Stimulated activated CD4-positive, alpha-beta T cell treated with anti-CD3 and anti-CD28 coated beads, Interleukin-15, amount 100 ng/mL, for 1 hour (primary cell): ENCODE results near the gene ADAR.

ENCODE experiments used
- DNase-seq, 2 donors: peaks; one replicate each; pipeline ENCODE4 v3.0.0-alpha.2; 2020; ENCODE audit warnings: low read depth in 1 of 2, low spot score in 1 of 2

Gene ADAR

DNA sequence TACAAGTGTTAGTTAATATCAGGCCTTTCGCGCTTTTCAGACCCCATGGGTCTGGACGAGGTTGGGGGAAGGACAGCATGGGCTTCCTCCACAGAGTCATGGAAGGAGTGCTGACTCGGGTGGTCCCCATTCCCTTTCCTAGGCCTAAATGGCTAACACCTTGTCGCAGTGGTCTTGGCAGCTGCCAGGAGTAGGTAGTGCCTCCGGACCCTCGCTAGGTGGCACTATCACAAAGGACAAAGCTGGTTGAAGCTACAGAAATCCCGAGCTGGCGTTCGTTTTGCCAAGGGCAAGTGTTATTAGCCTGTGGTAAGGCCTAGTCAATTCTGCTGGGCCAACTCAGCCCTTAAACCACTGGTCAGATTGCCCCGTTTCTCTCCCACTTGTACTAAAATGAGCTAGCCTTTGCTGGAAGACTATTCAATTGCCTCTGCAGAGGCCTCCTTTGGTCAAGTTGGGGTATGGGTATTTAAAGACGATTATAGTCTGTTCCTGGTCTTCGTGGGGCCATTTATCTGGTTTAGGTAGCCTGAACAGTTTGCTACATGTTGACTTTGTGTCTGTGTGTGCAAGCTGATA, 48.4 kb downstream of the ADAR start:
- DNase-seq, result peak; percentile 53 to 57

DNA sequence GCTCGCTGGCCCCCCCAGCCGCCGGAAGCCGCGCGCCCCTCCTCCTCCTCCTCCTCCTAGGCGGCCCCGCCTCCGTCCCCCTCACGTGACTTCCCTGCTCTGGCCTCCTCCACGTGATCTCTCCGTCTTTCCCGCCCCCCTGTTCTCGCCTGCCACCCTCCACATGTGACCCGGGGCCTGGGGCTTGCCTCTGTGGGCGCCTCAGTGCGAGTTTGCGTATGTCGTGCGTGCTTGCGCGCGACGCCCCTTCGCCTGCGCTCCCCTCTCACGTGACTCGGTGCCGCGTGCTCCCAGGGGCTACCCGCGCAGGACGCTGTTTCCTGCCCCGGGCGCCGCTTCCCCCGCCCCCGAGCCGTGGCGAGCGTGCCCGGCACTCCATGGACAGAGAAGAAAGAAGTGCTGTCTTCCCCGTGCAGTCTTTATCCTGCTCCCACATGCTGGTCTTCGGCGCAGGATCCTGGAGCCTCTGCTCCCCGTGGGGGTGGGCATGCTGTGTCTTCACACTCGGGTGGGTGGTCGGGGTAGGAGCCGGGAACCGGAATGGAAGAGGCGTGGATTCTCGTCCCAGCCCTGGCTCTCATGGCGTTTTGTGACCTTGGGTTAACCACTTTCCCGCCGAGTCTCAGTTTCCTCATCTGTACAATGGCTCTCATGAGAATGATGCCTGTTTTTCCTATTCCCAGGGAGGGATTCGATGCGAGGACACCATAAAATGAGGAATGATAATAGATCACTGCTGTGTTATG, 49.1 kb downstream of the ADAR start:
- peak; percentile 98 to 99 for DNase-seq

DNA sequence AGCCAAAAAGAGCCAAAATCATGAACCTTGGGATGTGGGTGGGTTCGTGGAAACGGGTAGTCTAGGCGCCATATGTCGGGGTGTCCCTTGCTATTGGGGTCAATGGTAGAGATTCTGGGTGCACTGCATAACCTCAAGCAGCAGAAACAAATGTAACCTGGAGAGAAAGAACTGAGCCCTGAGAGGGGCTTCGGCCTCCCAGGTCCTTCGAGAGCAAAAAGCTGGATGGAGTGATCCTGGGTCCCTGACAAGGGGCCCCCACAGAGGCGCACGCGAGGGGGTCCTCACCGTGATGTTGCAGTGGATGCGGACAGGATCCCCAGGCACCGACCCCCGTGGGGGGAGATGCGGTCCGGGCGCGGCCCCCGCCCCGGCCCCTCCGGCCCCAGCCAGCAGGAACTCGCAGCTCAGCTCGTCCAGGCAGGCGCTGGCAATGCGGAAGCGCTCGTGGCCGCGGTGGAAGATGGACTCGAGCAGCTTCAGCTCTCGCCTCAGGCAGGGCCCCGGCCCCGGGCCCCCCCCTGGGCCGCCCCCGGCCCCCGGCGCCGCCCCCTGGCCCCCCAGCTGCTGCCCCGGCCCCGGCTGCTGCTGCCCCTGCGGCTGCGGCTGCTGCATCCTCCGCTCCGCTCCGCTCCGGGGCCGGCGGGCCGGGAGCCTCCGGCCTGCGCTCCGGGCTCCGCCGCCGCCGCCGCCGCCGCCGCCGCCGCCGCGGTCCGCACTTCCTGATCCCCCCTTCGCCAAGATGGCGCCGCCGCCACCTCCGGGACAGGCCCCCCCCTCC, 49.9 kb downstream of the ADAR start, which contains the start of gene UBE2Q1:
Gene UBE2Q1, minus strand, starts transcription at position 724 of the 781 bp plus-strand sequence. Its CDS starts 109 bp downstream, at position 615.
- DNase-seq, result no peak

DNA sequence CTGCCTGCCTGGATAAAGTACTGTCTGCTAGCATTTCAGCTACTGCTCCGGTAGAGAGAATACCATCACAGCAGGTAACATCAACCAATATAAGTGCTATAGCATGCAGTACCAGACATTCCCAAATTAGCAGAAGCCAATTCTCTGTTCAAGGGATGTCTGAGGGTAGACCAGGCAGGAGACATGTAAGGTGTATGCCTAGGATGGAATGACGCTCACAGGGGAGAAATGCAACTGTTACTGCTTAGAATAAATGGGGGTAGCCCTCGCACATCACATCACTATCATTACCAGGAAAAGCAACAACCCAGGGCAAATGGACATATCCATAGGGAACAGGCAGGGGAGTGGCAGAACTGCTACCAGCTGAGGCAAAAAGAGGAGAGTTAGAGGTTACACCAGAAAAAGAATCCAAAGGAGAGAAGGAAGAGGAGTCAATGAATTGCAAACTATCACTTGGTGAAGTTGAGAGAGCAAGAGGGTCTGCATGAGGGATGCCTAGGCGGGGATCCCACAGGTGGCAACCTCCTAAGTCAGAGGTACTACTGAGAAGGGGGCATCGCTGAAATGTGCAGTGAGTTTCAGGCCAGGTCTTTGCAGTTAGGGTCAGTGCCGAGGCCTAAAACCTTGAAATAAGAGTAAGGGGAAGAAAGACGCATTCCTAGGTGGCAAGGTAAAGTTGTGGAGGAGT, 50.6 kb downstream of the ADAR start:
- no peak for DNase-seq

- no peak for DNase-seq
Observed at GRCh38 chr1:154556422-154556821, 51.6 kb downstream of the ADAR start.

- no peak for DNase-seq
Observed at GRCh38 chr1:154553056-154554030, 54.6 kb downstream of the ADAR start.

GRCh38 chr1:154552036-154552435, 56.0 kb downstream of the ADAR start:
- DNase-seq, result no peak

DNA sequence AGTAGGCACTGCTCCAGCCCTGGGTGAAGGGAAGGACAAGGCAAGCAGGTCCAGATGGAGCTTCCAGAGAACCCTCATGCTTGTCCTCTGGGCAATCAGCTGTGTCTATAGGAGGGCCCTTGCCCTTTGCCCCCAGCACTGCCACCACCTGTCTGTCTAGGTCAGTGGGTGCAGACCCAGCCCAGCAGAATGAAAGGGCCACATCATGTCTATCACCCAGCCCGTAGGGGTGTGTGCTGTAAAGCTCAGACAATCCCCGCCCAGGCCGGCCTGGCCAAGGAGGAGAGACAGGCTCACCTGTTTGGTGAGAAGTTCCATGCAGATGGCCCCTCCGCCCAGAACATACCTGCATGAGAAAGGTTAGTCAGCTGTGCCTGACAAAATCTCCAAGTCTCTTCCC, 56.5 kb downstream of the ADAR start:
- DNase-seq, result no peak

DNA sequence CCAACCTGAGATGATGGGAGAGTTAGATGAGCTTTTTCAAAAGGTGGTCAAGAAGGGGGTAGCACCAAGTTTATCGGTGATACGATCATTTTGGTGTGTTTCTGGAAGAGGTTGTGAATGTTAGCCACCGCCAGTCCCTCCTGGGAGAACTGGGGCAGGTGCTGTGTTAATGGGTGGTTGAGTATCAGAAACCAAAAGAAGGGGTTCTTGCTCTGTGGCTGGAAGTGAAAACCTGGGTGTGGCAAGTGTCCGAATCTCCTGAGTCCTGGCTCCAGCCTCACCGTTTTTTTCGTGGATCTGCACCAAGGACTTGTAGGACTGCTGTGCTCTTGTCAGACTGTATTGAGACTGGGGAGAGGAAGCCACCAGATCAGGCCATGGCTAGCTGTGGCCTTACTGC, 57.3 kb downstream of the ADAR start:
- DNase-seq, result no peak

- no peak for DNase-seq
Observed at GRCh38 chr1:154550070-154550469, 57.9 kb downstream of the ADAR start.

DNA sequence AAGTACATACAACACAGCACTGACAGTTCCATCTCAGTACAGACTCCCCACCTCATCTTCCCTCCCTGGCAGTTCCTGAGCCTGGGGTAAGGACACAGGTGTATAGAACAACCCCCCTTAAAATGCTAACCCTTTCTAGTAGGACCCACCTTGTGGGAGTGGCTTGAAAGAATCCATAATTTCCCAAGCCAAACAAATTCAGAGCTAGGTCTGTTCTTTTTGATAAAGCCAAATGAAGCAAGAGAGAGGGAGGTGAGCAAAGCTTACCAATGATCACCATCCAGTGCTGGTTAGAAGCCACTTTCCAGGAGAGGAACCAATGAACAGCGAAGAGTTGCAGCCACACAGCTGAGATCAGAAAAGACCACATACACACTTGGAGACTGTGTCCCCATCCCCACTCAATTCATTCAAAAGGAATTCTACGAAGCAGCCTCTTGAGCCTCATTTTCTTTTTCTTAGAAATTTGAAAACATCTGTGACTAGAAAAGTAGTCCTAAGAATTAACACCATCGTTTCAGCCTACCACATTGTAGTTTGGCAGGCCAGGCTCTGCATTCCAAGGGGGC, 58.7 kb downstream of the ADAR start:
- DNase-seq, result no peak

- DNase-seq, result no peak
Observed at GRCh38 chr1:154548028-154548427, 60.0 kb downstream of the ADAR start.

DNA sequence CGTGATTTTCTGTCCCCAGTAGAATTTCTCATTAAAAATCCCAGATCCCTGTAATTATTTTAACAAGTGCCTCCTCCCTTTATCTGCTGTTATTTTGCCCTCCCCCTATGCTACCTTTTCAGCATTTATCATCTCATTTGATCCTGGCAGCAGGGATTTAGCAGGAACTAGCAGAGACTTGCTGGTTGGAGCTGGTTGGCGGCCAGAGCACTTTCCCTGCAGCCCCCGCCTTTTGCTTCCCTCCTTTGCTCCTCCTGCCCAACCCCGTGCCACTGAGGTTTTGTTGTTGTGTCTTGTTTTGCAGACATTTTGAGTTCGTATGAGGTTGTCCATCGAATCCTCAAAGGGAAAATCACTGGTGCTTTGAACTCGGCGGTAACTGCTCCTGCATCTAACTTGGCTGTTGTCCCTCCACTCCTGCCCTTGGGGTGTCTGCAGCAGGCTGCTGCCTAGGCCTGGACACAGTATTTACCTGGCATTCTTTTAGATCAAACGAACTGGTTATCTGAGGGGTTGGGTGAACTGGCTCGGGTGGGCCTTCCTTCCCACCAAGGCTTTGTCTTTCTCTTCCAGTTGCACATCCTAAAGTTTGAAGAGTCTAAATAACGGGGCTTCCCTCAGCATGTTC, 60.8 kb downstream of the ADAR start:
- DNase-seq, result no peak

DNA sequence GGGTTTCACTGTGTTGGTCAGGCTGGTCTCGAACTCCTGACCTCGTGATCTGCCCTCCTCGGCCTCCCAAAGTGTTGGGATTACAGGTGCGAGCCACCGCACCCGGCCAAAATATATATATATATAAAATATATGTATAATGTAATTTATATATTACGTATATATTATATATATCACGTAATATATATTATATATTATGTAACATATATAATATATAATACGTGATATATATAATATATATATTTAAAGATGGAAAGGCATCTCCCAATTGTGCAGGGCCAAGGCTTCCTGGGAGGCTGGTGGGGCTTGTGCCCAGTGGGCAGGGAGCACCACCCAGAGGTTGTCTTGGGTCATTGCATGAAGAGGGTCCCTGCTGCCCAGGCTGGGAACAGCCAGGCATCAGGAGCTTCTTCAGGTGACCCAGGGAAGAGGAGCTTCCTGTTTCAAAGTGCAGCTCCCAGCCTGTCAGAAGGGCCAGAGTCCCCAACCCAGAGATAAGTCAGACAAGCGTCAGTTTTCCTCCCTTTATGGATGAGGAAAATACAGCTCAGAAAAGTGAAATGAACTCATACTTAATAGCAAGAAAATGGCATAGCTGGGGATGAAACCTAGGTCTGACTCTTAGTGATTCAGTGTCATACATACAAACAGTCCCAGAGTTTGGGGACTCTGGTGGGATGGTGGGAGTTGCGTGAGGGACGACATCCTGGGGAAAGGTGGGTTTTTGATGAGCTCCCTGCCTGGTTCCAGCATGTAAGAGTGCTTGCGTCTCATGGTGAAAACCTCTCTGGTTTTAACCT, 61.5 kb downstream of the ADAR start:
- DNase-seq, result peak in 1 of 2 donors; percentile 15

- DNase-seq, result no peak
Observed at GRCh38 chr1:154541231-154541630, 66.8 kb downstream of the ADAR start.

DNA sequence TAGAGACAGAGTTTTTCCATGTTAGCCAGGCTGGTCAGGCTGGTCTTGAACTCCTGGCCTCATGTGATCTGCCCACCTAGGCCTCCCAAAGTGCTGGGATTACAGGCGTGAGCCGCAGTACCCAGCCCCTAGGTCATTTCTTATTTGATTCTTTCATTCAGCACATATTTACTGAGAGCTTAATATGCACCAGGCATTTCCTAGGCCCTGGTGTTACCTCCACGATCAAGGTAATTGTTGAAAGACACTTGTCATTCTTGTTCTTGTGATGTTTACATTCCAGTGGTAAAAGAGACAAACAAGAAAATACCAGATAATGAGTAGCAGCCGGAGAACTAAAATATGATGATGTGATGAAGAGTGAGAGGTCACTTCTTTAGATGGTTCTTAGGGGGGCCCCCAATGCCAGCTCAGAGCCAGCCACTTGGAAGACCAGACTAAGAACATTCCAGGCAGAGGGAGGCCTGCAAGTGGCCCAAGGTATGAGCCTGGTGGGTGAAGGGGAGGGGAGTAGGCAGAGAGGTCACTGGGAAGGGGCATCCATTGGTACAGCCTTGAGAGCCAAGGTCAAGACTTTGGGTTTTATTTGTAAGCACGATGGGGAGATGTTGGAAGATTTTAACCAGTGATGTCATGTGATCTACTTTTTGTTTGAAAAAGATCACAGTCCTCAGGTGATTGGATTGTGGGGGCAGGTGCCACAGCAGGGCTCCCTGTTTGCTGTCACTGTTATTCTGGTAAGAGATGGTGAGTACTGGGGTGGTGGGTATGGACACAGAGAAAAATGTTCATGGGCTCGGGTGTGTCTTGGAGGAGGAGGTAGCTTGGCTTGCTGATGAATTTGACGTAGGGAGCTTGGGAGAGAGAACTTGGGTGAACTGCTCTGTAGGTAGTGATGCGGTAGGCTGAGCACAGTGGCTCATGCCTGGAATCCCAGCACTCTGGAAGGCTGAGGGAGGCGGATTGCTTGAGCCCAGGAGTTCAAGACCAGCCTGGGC, 68.2 kb downstream of the ADAR start:
- no peak for DNase-seq

- DNase-seq, result no peak
Observed at GRCh38 chr1:154536570-154536969, 71.4 kb downstream of the ADAR start.
